DOHH2 (cell line): ENCODE measurements around the gene MEAF6.
"Not testable (repeated sequence)": the region's sequence is repeated elsewhere in the genome, so short reads cannot be mapped to it uniquely, and the experiment has no call there.

ENCODE experiments used
- H3F3A ChIP-seq: fragments of 200-600 bp; sonication (generic), shearing (Covaris generic); 2 replicates; pipeline ENCODE4 v1.6.0; 2016; ENCODE audit warnings: antibody characterized with exemption, mild to moderate bottlenecking; ENCODE audit not compliant: control insufficient read depth, insufficient read depth
- H3K27ac ChIP-seq: fragments of 200-600 bp; sonication (generic); 2 replicates; pipeline ENCODE4 v1.5.1; 2014; ENCODE audit warnings: low read depth, mild to moderate bottlenecking, low read length, moderate library complexity
- H3K27me3 ChIP-seq: fragments of 200-600 bp; sonication (generic); 2 replicates; pipeline ENCODE4 v1.6.1; 2014; ENCODE audit warnings: mild to moderate bottlenecking, low read length, mixed read lengths; ENCODE audit not compliant: control insufficient read depth
- H3K36me3 ChIP-seq: fragments of 200-600 bp; sonication (generic); 2 replicates; pipeline ENCODE4 v1.6.1; 2014; ENCODE audit warnings: mild to moderate bottlenecking, low read length, moderate library complexity, mixed read lengths; ENCODE audit not compliant: control insufficient read depth
- H3K4me1 ChIP-seq: fragments of 200-600 bp; sonication (generic); 2 replicates; pipeline ENCODE4 v1.6.1; 2014; ENCODE audit warnings: mild to moderate bottlenecking, low read length, mixed read lengths; ENCODE audit not compliant: control insufficient read depth
- H3K4me2 ChIP-seq: fragments of 200-600 bp; sonication (generic); 2 replicates; pipeline ENCODE4 v1.6.0; 2014; ENCODE audit warnings: mild to moderate bottlenecking, low read length, moderate library complexity
- H3K4me3 ChIP-seq: fragments of 200-600 bp; sonication (generic); 2 replicates; pipeline ENCODE4 v1.5.1; 2014; ENCODE audit warnings: mild to moderate bottlenecking, low read length, mixed read lengths
- H3K79me2 ChIP-seq: fragments of 200-600 bp; sonication (generic); 2 replicates; pipeline ENCODE4 v1.6.1; 2014; ENCODE audit warnings: mild to moderate bottlenecking, low read length, mixed read lengths; ENCODE audit not compliant: control insufficient read depth
- H3K9me2 ChIP-seq: fragments of 200-600 bp; sonication (generic); replicated peaks from 2 replicates; pipeline ENCODE4 v1.6.1; 2014; ENCODE audit warnings: mild to moderate bottlenecking, low read length, mixed read lengths; ENCODE audit not compliant: control insufficient read depth
- H3K9me3 ChIP-seq: fragments of 200-600 bp; sonication (generic); 2 replicates; pipeline ENCODE4 v1.6.1; 2014; ENCODE audit warnings: antibody characterized with exemption, low read length, mixed read lengths; ENCODE audit not compliant: control insufficient read depth, insufficient read depth
- H4K20me1 ChIP-seq: fragments of 200-600 bp; sonication (generic); 2 replicates; pipeline ENCODE4 v1.6.0; 2014; ENCODE audit warnings: low read depth, mild to moderate bottlenecking, antibody characterized with exemption, low read length, moderate library complexity; ENCODE audit not compliant: control insufficient read depth, insufficient read depth
- EZH2phosphoT487 ChIP-seq: fragments of 200-600 bp; sonication (generic); IDR thresholded peaks from 2 replicates; pipeline ENCODE4 v1.6.1; 2017; ENCODE audit warnings: borderline replicate concordance, mild to moderate bottlenecking, antibody characterized with exemption, low read length, moderate library complexity, mixed read lengths
- TF ChIP-seq, protein P1 (sequence below): fragments of 200-600 bp; sonication (generic); IDR thresholded peaks from one replicate; pipeline ENCODE4 v1.5.1; 2014; ENCODE audit warnings: antibody characterized with exemption, mild to moderate bottlenecking, low read depth, low read length; ENCODE audit not compliant: poor library complexity, severe bottlenecking

Gene MEAF6

DNA sequence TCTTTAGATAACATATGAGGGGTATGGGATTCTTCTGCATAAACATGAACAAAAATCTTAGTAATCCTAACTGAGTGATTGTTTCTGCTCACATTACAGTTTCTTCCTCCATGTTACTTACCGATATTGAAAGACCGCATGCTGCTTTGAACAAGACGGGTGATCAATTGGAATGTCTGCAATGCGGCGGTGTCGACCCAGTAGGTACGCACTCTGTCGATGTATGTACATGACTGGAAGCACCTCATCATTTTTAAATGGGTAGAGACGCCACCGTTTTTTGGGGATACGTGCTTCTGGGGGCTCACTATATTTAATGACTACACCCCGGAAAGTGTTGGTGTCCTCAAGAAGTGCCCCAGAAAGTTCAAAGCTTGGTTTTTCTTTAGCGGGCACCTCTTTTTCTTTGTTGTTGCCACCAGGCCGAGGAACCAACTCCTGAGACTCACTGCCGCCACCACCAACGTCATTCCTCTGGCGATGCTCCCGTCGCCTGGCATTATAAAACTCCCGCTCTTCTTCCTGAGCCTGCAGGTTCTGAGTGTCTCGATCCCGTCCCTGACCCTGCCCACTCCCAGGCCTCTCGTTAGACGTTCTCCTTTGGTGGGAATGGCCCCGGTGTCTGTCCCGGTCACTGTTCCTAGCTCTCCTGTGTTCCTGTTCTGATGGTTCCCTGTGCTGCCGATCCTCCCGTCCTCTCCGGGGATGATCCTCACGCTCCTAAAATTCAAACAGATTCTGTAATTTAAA, 25.6 kb upstream of the MEAF6 start:
- peaks cover 70% of the 10 kb centered on the region for H3K36me3 ChIP-seq
- H3K9me2 ChIP-seq, result no peaks in the 10 kb centered on the region
- no peaks in the 10 kb centered on the region for H3K27me3 ChIP-seq
- H3K79me2 ChIP-seq, result 0 out of 2 replicates have a peak, but pooled peaks cover 5% of the 10 kb centered on the region
- no peak for TF ChIP-seq EZH2phosphoT487
- TF ChIP-seq, protein P1, sequence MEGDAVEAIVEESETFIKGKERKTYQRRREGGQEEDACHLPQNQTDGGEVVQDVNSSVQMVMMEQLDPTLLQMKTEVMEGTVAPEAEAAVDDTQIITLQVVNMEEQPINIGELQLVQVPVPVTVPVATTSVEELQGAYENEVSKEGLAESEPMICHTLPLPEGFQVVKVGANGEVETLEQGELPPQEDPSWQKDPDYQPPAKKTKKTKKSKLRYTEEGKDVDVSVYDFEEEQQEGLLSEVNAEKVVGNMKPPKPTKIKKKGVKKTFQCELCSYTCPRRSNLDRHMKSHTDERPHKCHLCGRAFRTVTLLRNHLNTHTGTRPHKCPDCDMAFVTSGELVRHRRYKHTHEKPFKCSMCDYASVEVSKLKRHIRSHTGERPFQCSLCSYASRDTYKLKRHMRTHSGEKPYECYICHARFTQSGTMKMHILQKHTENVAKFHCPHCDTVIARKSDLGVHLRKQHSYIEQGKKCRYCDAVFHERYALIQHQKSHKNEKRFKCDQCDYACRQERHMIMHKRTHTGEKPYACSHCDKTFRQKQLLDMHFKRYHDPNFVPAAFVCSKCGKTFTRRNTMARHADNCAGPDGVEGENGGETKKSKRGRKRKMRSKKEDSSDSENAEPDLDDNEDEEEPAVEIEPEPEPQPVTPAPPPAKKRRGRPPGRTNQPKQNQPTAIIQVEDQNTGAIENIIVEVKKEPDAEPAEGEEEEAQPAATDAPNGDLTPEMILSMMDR, result no peak
- H3K4me2 ChIP-seq, result no peak overlapping the region
- no peak overlapping the region for H3K4me3 ChIP-seq
- no peak overlapping the region for H3K27ac ChIP-seq
- no peaks in the 10 kb centered on the region for H3F3A ChIP-seq
- H3K9me3 ChIP-seq, result no peaks in the 10 kb centered on the region
- H4K20me1 ChIP-seq, result no peaks in the 10 kb centered on the region; the same call in 1 of the 2 replicates
- no peaks in the 10 kb centered on the region for H3K4me1 ChIP-seq

DNA sequence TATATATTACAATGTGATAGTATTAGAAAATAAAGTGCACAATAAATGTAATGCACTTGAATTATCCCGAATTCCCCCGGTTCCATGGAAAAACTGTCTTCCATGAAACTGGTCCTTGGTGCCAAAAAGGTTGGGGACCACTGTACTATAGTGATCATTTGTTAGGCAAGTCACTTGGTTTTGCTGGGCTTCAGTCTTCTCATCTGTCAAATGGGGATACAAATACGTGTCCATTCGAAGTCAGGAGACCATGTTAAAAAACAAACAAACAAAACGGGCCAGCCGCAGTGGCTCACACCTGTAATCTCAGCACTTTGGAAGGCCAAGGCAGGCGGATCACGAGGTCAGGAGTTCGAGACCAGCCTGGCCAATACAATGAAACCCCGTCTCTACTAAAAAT, 24.6 kb upstream of the MEAF6 start:
- not testable (repeated sequence) for H3K4me2 ChIP-seq, H3K79me2 ChIP-seq, H3F3A ChIP-seq, H3K27ac ChIP-seq, H4K20me1 ChIP-seq, H3K9me2 ChIP-seq, H3K4me1 ChIP-seq, H3K9me3 ChIP-seq, H3K4me3 ChIP-seq, H3K27me3 ChIP-seq
- H3K36me3 ChIP-seq, result peaks cover 68% of the 10 kb centered on the region

DNA sequence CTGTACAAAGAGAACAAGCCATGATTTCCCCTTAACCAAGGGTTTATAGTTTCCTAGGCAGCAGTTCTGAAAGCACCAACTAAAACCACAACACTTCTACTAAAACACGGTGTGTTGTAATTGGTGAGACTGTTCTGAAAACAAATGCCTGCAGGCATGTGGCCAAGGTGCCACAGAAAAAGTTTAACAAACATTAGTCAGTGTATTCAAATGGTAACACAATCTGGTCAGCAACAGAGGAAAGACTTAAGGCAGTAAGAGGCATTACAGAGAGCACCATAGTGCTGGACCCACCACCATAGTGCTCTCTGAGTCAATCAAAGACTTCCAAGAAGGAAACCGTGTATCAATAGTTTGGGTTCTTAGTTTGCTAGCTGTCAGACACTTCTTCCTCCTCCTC, 22.8 kb upstream of the MEAF6 start:
- no peaks in the 10 kb centered on the region for H3K9me3 ChIP-seq
- peaks cover 4% of the 10 kb centered on the region; the same call in 1 of the 2 replicates for H4K20me1 ChIP-seq
- H3K9me2 ChIP-seq, result no peaks in the 10 kb centered on the region
- H3K79me2 ChIP-seq, result no peaks in the 10 kb centered on the region
- no peaks in the 10 kb centered on the region for H3K4me1 ChIP-seq
- no peak overlapping the region for H3K4me3 ChIP-seq
- H3K27me3 ChIP-seq, result no peaks in the 10 kb centered on the region
- no peaks in the 10 kb centered on the region for H3F3A ChIP-seq
- H3K27ac ChIP-seq, result no peak overlapping the region
- H3K4me2 ChIP-seq, result no peak overlapping the region
- peaks cover 61% of the 10 kb centered on the region for H3K36me3 ChIP-seq
- TF ChIP-seq, protein P1, result no peak
- TF ChIP-seq EZH2phosphoT487, result no peak

DNA sequence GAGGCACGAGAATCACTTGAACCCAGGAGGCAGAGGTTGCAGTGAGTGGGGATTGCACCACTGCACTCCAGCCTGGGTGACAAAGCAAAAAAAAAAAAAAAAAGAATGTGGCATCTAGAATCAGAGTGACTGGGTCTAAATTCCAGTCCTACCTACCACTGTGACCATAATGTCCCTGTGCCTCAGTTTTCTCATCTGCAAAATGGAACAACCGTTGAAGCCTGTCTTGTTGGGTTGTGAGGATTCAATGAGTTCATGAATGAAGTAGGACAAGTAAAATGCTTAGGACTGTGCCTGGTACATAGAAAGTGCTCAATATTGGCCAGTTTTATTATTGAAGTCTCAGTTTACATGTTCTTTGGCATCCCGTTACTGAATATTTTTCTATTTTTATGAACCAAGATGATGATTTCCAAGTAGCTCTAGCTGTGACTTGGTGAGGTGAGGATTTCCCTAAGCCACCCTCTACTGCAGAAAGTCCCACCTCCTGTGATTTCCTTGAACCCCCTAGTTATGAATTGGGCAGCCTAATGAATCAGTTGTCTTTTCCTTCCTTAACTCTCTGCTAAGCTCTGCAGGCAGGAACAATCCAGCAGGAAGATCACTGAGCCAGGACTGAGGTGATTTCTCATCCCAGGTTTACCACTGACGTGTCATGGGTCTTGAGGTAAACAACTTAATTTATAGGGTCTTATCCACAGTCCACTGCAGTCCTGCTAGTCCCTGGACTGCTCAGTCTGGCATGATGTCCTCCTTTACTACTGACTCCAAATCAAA, 18.9 kb upstream of the MEAF6 start:
- Histone ChIP-seq H3K4me1 (no peaks in the 10 kb centered on the region), H3K9me2 (no peaks in the 10 kb centered on the region), H3K27me3 (no peaks in the 10 kb centered on the region), H3K36me3 (peaks cover 32% of the 10 kb centered on the region), H3K79me2 (no peaks in the 10 kb centered on the region), H3K27ac (no peak overlapping the region), H3F3A (no peaks in the 10 kb centered on the region), H3K4me3 (no peak overlapping the region), H4K20me1 (peaks cover 4% of the 10 kb centered on the region; the same call in 1 of the 2 replicates), H3K4me2 (no peak overlapping the region), H3K9me3 (no peaks in the 10 kb centered on the region)
- TF ChIP-seq EZH2phosphoT487, result no peak
- TF ChIP-seq, protein P1, result no peak

DNA sequence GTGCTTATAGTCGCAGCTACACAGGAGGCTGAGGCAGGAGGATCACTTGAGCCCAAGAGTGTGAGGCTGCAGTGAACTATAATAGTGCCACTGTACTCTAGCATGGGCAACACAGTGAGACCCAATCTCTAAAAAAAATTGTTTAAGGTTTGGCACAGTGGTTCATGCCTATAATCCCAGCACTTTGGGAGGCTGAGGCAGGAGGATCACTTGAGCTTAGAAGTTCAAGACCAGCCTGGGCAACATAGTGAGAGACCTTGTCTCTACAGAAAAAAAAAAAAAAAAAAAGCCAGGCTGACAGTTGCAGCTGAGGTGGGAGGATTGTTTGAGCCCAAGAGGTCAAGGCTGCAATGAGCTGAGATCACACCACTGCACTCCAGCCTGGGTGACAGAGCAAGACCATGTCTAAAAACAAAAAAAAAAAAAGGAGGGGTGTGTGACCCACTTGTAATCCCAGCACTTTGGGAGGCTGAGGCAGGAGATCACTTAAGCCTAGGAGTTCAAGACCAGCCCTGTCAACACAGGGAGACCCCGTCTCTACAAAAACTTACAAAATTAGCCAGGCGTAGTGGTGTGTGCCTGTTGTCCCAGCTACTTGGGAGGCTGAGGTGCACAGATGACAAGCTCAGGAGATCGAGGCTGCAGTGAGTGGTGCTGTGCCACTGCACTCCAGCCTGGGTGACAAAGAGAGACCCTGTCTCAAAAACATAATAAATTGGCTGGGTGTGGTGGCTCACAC, 18.0 kb upstream of the MEAF6 start:
- not testable (repeated sequence) for H3K4me3 ChIP-seq, H3K27me3 ChIP-seq, H4K20me1 ChIP-seq, H3K4me2 ChIP-seq, H3K9me2 ChIP-seq, H3K27ac ChIP-seq, H3K4me1 ChIP-seq, H3K9me3 ChIP-seq, H3K79me2 ChIP-seq, H3F3A ChIP-seq
- H3K36me3 ChIP-seq, result peaks cover 27% of the 10 kb centered on the region
